Hindlimb muscle (tissue), 1 donor: ENCODE results near the gene PPT1. TPM values are rescaled to one million over a fixed set of nuclear protein-coding genes. Genes with fewer than 3 reads are reported as not detected.

ENCODE experiments used
- DNase-seq: peaks from one replicate; pipeline ENCODE4 v3.0.0-alpha.2; 2013
- polyA plus RNA-seq: library from polyadenylated mRNA; unstranded; fragments of 120-200 nt; gene quantifications from one replicate; pipeline ENCODE4 v1.2.1, GENCODE V29; 2013; ENCODE audit not compliant: insufficient read length

The PPT1 gene
- polyA plus RNA-seq, 1 donor = 38.2 TPM

- no peak for DNase-seq
Observed at GRCh38 chr1:40023379-40023944, 73.6 kb downstream of the PPT1 start.

Other genes with a start within 250 kb of the PPT1 start
- gene TRIT1, start 213.7 kb downstream of the PPT1 start, polyA plus RNA-seq = 17.2 TPM
- gene MYCL, start 195.3 kb downstream of the PPT1 start, polyA plus RNA-seq = 2.6 TPM
- gene MFSD2A, start 142.1 kb downstream of the PPT1 start, polyA plus RNA-seq = 1.2 TPM
- 80.4 TPM for gene CAP1, start 56.5 kb downstream of the PPT1 start, polyA plus RNA-seq
- 12.8 TPM for gene RLF, start 64.1 kb upstream of the PPT1 start, polyA plus RNA-seq
- gene TMCO2, start 150.7 kb upstream of the PPT1 start, polyA plus RNA-seq = not detected
- gene ZMPSTE24, start 161.0 kb upstream of the PPT1 start, polyA plus RNA-seq = 24.5 TPM
- 1.2 TPM for gene COL9A2, start 220.0 kb upstream of the PPT1 start, polyA plus RNA-seq